Lung (tissue), 12 donors: ENCODE data around the gene GREB1L. TPM values are rescaled to one million over a fixed set of nuclear protein-coding genes. Genes with fewer than 3 reads are reported as not detected.
"Not testable (repeated sequence)": the region's sequence is repeated elsewhere in the genome, so short reads cannot be mapped to it uniquely, and the experiment has no call there.

ENCODE experiments used
- ATAC-seq: fragments of 200-7000 bp; cut with Tn5 transposase; one replicate; pipeline ENCODE4 v1.9.1; 2020; ENCODE audit warnings: moderate number of reproducible peaks; ENCODE audit not compliant: insufficient read depth, low FRiP score
- DNase-seq, 3 donors: peaks; one replicate each; pipeline ENCODE4 v3.0.0-alpha.2; 2013 to 2017
- H3K27ac ChIP-seq, 2 donors: one replicate each; pipeline ENCODE4 v1.5.1; 2013; ENCODE audit warnings: mild to moderate bottlenecking in 2 of 2, moderate library complexity in 2 of 2, control low read depth in 1 of 2, inconsistent platforms in 1 of 2, low read depth in 1 of 2, low read length in 1 of 2
- H3K27me3 ChIP-seq, 3 donors: one replicate each; pipeline ENCODE4 v1.5.1; 2013; ENCODE audit warnings: low read length in 2 of 3; ENCODE audit not compliant: control insufficient read depth in 3 of 3, insufficient read depth in 3 of 3
- H3K36me3 ChIP-seq, 4 donors: one replicate each; pipeline ENCODE4 v1.5.1; 2013; ENCODE audit warnings: low read length in 4 of 4, mild to moderate bottlenecking in 1 of 4, moderate library complexity in 1 of 4; ENCODE audit not compliant: control insufficient read depth in 4 of 4, insufficient read depth in 4 of 4
- H3K4me1 ChIP-seq, 5 donors: one replicate each; pipeline ENCODE4 v1.5.1; 2013; ENCODE audit warnings: low read length in 5 of 5, mild to moderate bottlenecking in 2 of 5, moderate library complexity in 1 of 5; ENCODE audit not compliant: control insufficient read depth in 5 of 5, insufficient read depth in 5 of 5
- H3K4me3 ChIP-seq: one replicate; pipeline ENCODE4 v1.5.1; 2013; ENCODE audit warnings: mild to moderate bottlenecking, control low read depth, moderate library complexity
- H3K9ac ChIP-seq, 2 donors: one replicate each; pipeline ENCODE4 v1.5.1; 2013; ENCODE audit warnings: low read length in 2 of 2, control low read depth in 1 of 2; ENCODE audit not compliant: insufficient read depth in 1 of 2
- H3K9me3 ChIP-seq, 4 donors: one replicate each; pipeline ENCODE4 v1.5.1; 2013; ENCODE audit warnings: low read length in 3 of 4, mild to moderate bottlenecking in 1 of 4, moderate library complexity in 1 of 4; ENCODE audit not compliant: control insufficient read depth in 4 of 4, insufficient read depth in 3 of 4
- CTCF ChIP-seq: IDR thresholded peaks from 2 replicates; pipeline ENCODE4 v1.5.1; 2012; ENCODE audit warnings: mild to moderate bottlenecking; ENCODE audit errors: control extremely low read depth, extremely low read depth
- WGBS, 2 donors: extraction: QIAGEN DNeasy Blood & Tissue Kit; methylation state at CpG; one replicate each; pipeline ENCODE4 v1.1.7; 2013; 5-methylcytosine and 5-hydroxymethylcytosine counted together
- polyA plus RNA-seq, 2 donors: library from polyadenylated mRNA; stranded (reverse); fragments of 200-250 nt; gene quantifications; one replicate each; pipeline ENCODE4 v1.2.1, GENCODE V29; 2013
- total RNA-seq, 2 donors: library from RNA; depleted of rRNA in 1 of 2; stranded (reverse); fragments of >200 nt in 1 of 2; gene quantifications; one replicate each; pipeline ENCODE4 v1.2.1, GENCODE V29; 2014 to 2021
- donor health status: control.
- donor health status: control.
- donor health status: Bipolar disorder and iron deficiency.
- donor health status: healthy.
- donor health status: DM: yes; HTN: yes; CAD: no.

Gene GREB1L
- total and polyA plus RNA-seq, 4 donors, result 0.08 to 1.2 (median 0.41) TPM

GRCh38 chr18:21306368-21306767 is 64.3 kb downstream of the GREB1L start:
- H3K36me3 ChIP-seq, result no peaks in the 10 kb centered on the region
- H3K4me3 ChIP-seq, result no peak overlapping the region
- ATAC-seq (no peak), DNase-seq (no peak)
- H3K27me3 ChIP-seq, result no peaks in the 10 kb centered on the region
- no peaks in the 10 kb centered on the region for H3K4me1 ChIP-seq
- 49 to 70% methylated on average over 2 of the region's 2 CpGs for WGBS, 2 donors
- H3K27ac ChIP-seq, result no peak overlapping the region
- H3K9me3 ChIP-seq, result no peaks in the 10 kb centered on the region
- TF ChIP-seq CTCF, result no peak
- no peak overlapping the region for H3K9ac ChIP-seq

GRCh38 chr18:21307578-21307977 is 65.5 kb downstream of the GREB1L start:
- TF ChIP-seq CTCF, result no peak
- DNase-seq, result no peak
- 74 to 78% methylated on average over 7 of the region's 7 CpGs for WGBS, 2 donors

GRCh38 chr18:21309248-21309647 is 67.2 kb downstream of the GREB1L start:
- no peaks in the 10 kb centered on the region for H3K9me3 ChIP-seq
- no peaks in the 10 kb centered on the region for H3K4me1 ChIP-seq
- H3K9ac ChIP-seq, result no peak overlapping the region
- H3K27me3 ChIP-seq, result no peaks in the 10 kb centered on the region
- no peak for DNase-seq
- H3K36me3 ChIP-seq, result no peaks in the 10 kb centered on the region
- H3K4me3 ChIP-seq, result no peak overlapping the region
- ATAC-seq, result no peak
- WGBS, 2 donors, result 87 to 94% methylated on average over 5 of the region's 5 CpGs
- TF ChIP-seq CTCF, result no peak
- H3K27ac ChIP-seq, result no peak overlapping the region

More at GRCh38 chr18:21307578-21307977, 65.5 kb downstream of the GREB1L start:
- ATAC-seq, result no peak
- H3K27me3 ChIP-seq, result no peaks in the 10 kb centered on the region
- no peak overlapping the region for H3K4me3 ChIP-seq
- no peak overlapping the region for H3K27ac ChIP-seq
- no peaks in the 10 kb centered on the region for H3K9me3 ChIP-seq
- H3K9ac ChIP-seq, result no peak overlapping the region
- no peaks in the 10 kb centered on the region for H3K36me3 ChIP-seq
- H3K4me1 ChIP-seq, result no peaks in the 10 kb centered on the region

GRCh38 chr18:21311980-21312379 is 69.9 kb downstream of the GREB1L start:
- 88 to 89% methylated on average over 3 of the region's 3 CpGs for WGBS, 2 donors
- H3K27me3 ChIP-seq, H3K9me3 ChIP-seq, H3K4me3 ChIP-seq, ATAC-seq, H3K9ac ChIP-seq, H3K27ac ChIP-seq, H3K4me1 ChIP-seq, DNase-seq, H3K36me3 ChIP-seq: not testable (repeated sequence)
